GM12875 (cell line): ENCODE measurements around the gene ZNF831.

Source experiments
- H3K4me3 ChIP-seq: one replicate; pipeline ENCODE4 v1.5.1; 2011; ENCODE audit warnings: low read depth, low read length, control low read depth
- TF ChIP-seq, protein P1 (sequence below): IDR thresholded peaks from 2 replicates; pipeline ENCODE4 v1.5.1; 2011; ENCODE audit warnings: low read depth, mild to moderate bottlenecking, control low read depth, inconsistent platforms, low read length, moderate library complexity, borderline replicate concordance; ENCODE audit not compliant: insufficient read depth

ZNF831 gene

DNA sequence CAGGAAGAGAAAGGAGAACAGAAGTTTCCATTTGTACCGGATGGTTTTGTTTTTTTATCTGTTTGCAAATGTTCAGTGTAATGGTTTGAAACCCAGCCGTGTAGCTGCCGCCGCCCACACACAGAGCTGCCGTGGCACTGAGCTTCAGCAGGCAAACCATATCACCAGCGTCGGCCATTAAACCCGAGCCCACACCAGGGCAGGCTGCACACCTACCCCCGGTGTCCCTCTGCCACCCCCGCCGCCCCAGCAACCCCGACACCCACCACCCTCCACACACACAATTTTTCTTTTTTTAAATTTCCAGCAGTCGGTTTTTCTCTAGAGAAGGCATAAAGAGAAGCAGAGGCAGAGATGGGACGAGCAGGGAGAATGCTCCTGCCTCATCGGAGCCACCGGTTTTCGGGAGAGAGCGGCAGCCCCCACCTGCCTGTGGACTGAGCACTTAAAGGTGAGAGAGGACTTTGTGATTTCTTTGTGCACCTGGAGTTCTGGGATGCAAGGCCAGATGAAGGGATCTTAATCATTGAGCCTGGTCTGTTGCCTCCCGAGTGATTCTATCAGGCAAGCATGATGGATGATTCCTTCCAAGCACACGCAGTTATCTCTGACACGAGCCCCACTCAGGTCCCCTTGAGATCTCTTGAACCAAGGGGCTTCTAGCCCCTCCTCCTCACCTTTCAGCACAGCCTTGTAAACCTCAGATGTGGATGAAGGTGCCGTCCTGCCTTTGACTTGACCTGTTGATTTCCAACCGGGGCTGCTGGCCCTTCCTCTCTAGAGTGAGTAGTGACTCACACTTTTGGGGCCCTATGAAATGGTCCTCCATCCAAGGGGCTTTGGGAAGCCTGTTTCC lies 17.5 kb upstream of the ZNF831 start:
- TF ChIP-seq, protein P1, sequence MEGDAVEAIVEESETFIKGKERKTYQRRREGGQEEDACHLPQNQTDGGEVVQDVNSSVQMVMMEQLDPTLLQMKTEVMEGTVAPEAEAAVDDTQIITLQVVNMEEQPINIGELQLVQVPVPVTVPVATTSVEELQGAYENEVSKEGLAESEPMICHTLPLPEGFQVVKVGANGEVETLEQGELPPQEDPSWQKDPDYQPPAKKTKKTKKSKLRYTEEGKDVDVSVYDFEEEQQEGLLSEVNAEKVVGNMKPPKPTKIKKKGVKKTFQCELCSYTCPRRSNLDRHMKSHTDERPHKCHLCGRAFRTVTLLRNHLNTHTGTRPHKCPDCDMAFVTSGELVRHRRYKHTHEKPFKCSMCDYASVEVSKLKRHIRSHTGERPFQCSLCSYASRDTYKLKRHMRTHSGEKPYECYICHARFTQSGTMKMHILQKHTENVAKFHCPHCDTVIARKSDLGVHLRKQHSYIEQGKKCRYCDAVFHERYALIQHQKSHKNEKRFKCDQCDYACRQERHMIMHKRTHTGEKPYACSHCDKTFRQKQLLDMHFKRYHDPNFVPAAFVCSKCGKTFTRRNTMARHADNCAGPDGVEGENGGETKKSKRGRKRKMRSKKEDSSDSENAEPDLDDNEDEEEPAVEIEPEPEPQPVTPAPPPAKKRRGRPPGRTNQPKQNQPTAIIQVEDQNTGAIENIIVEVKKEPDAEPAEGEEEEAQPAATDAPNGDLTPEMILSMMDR = no peak
- H3K4me3 ChIP-seq = no peak overlapping the region

DNA sequence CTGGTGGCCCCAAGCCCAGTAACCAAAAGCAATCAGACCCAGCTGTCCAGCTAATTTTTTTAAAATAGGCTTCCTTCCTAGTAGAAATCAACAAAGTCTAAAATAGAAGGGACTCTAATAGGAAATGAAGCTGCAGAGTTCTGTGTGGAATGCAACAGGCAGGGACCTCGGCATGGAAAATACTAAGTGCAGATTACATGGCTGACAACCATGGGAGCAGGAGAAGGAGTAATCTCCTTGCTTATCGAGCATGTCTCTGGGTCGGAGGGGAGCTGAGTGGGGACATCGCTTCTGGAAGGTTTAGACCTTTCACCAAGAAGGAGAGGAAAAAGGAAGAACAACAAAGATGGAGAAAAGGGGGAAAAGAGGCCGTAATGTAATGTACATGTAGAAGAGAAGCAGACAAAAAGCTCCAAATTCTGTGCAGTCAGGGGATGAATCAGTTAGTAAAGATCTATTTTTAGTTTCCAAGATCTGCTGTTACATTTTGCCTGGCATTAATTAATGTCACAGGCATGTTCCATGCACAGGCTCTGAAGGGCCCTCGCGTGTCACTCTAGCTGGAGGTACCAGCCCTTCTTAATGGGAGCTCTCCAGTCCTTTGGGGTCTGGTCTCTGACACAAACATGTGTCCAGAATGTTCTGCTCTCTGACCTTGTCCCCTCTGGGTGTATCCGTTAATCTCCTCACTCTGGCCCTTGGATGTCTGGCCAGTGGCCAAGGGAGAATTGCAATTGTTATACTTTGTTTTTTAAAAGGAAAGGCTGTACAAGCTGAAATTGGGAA lies 16.6 kb upstream of the ZNF831 start:
- no peak overlapping the region for H3K4me3 ChIP-seq
- TF ChIP-seq, protein P1 = no peak

DNA sequence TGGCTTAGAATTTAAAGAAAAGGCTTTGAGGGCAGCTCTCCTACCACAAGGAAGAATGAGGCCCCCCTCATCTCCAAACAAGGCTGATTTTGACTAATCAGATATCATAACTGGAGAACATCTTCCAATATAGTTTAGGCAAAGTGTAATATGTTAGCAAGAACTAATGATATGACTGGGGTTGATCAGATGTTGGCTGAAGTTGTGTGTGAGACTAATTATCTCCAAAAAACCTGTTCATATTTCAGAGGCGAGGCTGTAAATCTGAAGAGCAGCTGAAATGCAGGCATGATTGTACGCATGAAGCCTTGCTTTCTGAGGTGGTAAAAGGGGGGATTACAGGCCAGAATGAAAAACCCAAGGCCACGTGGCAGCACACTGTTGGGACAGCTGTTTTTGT lies 16.0 kb upstream of the ZNF831 start:
- TF ChIP-seq, protein P1 = no peak
- no peak overlapping the region for H3K4me3 ChIP-seq

DNA sequence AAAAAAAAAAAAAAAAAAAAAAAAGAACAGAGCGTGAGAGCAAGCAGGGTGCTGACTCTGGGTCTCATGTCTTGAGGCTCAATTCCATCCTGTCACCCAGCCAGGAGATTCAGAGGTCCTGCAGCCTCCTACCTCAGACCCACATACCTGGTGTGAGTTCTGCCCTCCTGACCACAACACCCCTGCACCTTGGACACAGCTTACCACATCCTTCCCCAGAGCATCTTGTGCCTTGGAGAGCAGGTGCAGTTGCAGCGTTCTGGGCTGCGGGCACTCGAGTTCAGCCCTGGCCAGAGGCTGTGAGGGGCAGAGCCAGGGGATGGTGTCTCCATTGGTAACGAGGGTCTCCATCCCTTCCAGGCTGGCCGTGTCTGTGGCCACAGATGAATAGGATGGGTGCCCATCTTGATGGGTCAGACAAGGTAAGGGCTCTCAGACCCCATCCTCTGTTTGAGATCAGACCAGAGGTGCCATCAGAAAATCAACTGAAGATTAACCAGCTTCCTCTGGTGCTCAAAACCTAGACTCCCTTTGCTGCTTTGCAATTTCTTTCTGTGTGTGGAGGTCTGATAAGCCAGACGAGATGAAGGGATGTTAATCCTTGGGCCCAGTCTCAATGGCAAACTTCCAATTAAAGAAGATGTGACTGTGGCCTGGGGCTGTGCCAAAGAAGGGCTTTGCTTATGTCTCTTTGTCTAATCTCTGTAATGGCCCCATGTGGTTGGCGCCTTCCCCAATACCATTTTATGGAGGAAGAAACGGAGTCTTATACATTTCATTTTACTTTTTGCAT lies 14.7 kb upstream of the ZNF831 start:
- TF ChIP-seq, protein P1 = no peak
- H3K4me3 ChIP-seq = no peak overlapping the region

DNA sequence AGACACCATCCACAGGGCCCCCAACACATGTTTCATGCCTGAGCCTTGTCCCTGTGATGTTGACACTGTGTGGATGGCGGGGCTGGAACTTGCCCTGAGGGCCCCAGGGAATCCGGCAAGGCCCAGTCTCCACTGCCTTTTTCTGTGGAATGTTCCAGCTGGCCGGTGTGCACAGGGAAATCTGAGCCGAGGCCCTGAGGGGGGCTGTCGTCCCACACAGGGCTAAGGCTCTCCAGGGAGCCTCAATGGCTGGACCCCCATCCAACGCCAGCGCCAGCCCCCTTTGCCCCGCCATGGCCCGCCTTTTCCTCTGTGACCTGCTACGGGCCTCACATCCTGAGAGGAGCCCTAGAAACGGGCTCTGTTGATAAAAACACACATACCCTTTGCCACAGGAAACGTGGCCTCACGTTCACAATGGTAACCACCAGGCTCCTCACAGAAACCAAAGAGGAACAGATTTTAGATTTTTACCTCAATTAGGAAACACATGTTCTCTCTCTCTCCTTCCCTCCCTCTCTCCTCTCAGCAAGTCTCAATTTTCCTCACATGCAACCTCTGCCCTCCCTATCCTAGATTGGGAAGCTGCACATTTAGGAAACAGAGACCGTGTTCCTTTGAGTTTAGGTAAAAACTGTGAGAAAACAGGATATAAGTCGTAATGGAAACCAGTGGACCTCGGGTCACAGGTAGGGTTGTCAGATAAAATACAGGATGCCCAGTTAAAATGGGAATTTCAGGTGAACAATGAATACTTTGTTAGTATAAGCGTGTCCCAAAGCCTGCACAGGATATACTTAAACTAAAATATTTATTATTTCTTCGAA lies 13.7 kb upstream of the ZNF831 start:
- TF ChIP-seq, protein P1 = no peak
- no peak overlapping the region for H3K4me3 ChIP-seq

DNA sequence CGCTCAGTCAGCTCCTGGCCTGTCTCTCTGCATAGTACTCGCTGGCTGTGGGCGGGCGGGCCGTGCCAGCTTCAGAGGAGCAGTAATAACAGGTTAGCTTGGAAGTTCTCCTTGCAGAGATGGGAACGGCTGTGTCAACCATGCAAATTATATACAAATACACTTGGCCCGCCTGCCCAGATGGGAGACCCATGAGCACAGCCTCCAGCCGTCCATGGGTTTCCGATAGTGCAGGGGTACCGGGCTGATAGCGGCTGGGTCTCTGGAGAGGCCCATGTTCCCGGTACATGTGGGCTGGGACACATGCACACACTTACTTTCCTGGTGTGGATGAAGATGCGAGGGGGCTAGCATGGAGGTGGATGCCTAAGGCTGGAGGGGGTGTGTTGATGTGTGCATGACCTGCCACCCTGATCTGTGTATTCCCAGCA lies 12.8 kb upstream of the ZNF831 start:
- H3K4me3 ChIP-seq = no peak overlapping the region
- TF ChIP-seq, protein P1 = no peak
